ENCODE measurements around the gene SLC12A5. TPM values are rescaled to one million over a fixed set of nuclear protein-coding genes. Genes with fewer than 3 reads are reported as not detected.

The SLC12A5 gene
- total RNA-seq, 4 donors from 2014 or later: not detected

DNA sequence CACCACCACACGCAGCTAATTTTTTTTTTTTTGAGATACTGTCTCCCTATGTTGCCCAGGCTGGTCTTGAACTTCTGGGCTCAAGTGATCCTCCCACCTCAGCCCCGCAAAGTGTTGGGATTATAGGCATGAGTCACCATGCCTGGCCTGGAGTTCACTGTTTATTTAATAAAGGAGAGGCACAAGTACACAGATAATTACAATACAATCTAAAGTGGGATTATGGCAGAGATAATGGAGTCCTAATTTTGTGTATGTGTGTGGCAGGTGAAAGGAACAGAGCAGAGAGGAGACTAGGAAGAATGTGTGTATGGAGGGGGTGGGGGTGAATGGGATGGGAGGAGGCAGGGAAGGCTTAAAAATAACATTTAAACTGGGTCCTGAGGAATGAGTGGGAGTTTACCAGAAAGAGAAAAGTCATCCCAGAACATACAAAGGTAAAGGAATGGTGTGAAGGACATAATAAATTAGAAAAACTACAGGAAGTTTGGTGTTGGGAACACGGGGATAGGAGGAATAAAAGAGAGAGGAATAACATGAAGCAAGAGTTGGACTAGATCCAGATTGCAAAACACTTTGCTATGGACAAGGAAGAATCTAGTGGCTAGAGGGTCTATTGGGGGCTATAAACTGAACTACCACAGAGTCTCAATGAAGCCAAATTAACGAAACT is 56.3 kb downstream of the SLC12A5 start:
- no peak for TF ChIP-seq POLR2A (IDR thresholded peaks at IDR 0.05)
- peak; percentile 51 for TF ChIP-seq POLR2AphosphoS5 (IDR thresholded peaks at IDR 0.05)
- TF ChIP-seq EP300 (IDR thresholded peaks at IDR 0.05): no peak
- TF ChIP-seq, protein P1, sequence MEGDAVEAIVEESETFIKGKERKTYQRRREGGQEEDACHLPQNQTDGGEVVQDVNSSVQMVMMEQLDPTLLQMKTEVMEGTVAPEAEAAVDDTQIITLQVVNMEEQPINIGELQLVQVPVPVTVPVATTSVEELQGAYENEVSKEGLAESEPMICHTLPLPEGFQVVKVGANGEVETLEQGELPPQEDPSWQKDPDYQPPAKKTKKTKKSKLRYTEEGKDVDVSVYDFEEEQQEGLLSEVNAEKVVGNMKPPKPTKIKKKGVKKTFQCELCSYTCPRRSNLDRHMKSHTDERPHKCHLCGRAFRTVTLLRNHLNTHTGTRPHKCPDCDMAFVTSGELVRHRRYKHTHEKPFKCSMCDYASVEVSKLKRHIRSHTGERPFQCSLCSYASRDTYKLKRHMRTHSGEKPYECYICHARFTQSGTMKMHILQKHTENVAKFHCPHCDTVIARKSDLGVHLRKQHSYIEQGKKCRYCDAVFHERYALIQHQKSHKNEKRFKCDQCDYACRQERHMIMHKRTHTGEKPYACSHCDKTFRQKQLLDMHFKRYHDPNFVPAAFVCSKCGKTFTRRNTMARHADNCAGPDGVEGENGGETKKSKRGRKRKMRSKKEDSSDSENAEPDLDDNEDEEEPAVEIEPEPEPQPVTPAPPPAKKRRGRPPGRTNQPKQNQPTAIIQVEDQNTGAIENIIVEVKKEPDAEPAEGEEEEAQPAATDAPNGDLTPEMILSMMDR (IDR thresholded peaks at IDR 0.05): no peak
- no peaks in the 10 kb centered on the region for H3K36me3 ChIP-seq
- H3K27ac ChIP-seq: peak overlapping the region in 2 of 4 donors; percentile 15 to 52
- H3K4me3 ChIP-seq: no peak overlapping the region
- ATAC-seq: no peak
- no peaks in the 10 kb centered on the region for H3K27me3 ChIP-seq
- no peaks in the 10 kb centered on the region for H3K9me3 ChIP-seq
- H3K4me1 ChIP-seq: peaks cover 18 to 87% (median 48%) of the 10 kb centered on the region in 3 donors
- 40 to 44% methylated on average over 2 to 3 of the region's 4 CpGs for WGBS, 2 donors (ENCODE audit: low coverage in 1 of 2)

DNA sequence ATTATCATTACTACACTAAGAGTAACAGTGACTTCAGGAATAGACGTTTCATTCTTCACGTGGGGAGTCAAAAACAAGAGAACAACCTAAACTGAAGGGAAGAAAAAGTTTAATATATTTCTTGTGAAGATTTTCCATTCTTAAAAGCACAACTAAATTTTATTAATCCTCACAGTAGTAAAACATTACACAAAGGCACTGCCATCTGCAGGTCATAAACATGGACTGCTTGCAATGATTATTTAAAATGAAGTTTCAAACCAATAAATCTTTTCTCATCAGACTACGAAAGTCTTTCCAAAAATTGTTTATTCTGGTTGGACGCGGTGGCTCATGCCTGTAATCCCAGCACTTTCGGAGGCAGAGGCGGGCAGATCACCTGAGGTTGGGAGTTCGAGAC is 58.1 kb downstream of the SLC12A5 start:
- H3K27ac ChIP-seq: peak overlapping the region; percentile 14 to 99 (median 77)
- no peak for TF ChIP-seq POLR2AphosphoS5 (IDR thresholded peaks at IDR 0.05)
- TF ChIP-seq, protein P1 (IDR thresholded peaks at IDR 0.05): peak; percentile 14 to 44 (median 43)
- H3K4me1 ChIP-seq: peaks cover 18 to 75% (median 51%) of the 10 kb centered on the region in 3 donors
- H3K9me3 ChIP-seq: no peaks in the 10 kb centered on the region
- no peak overlapping the region for H3K4me3 ChIP-seq
- ATAC-seq: no peak
- no peaks in the 10 kb centered on the region for H3K27me3 ChIP-seq
- H3K36me3 ChIP-seq: no peaks in the 10 kb centered on the region
- 18 to 34% methylated on average over 5 to 8 of the region's 8 CpGs for WGBS, 2 donors (ENCODE audit: low coverage in 1 of 2)

DNA sequence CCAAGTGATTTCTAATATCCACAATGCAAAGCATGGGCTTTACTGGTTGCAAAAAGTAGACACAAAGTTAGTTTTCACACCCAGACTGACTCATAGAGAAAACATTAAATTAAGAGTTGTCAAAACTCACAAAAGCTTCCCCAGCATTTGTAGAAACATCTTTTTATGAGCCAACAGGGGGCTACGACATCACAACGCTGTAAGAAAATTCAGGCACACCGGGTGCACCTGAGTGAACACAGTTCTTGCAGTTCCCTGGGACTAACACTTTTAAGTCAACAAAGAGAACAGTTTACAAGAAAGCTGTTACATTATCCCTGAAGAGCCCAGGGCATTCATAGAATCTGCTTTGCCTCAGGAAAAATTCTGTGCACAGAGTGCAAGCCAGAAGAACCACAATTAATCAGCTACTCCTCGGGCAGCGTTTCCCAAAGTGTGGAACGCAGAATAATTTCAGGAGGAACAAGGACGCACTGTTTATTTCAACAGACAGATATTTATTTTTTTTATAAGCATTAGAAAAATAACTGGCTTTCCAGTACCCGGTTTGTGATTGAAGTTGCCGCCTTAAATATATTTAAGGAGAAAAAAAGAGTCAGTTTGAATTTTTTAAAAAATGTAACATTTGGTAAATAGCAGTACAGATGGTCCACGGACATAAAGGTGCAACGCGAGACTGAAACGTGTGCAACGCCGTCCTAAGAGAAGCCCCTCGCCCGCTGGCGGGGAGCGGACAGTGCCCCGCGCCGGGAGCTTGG is 59.6 kb downstream of the SLC12A5 start:
- WGBS, 2 donors (ENCODE audit: low coverage in 1 of 2): 2 to 9% methylated on average over 15 to 16 of the region's 22 CpGs
- Histone ChIP-seq H3K27ac (peak overlapping the region; percentile 85 to 99 (median 98)), H3K27me3 (no peaks in the 10 kb centered on the region), H3K4me3 (peak overlapping the region; percentile 46 to 70), H3K36me3 (no peaks in the 10 kb centered on the region), H3K4me1 (peaks cover 11 to 61% (median 43%) of the 10 kb centered on the region in 3 donors), H3K9me3 (no peaks in the 10 kb centered on the region)
- TF ChIP-seq POLR2AphosphoS5 (IDR thresholded peaks at IDR 0.05): peak; percentile 27
- TF ChIP-seq, protein P1 (IDR thresholded peaks at IDR 0.05): no peak
- TF ChIP-seq POLR2A (IDR thresholded peaks at IDR 0.05): no peak
- no peak for TF ChIP-seq EP300 (IDR thresholded peaks at IDR 0.05)
- no peak for ATAC-seq

DNA sequence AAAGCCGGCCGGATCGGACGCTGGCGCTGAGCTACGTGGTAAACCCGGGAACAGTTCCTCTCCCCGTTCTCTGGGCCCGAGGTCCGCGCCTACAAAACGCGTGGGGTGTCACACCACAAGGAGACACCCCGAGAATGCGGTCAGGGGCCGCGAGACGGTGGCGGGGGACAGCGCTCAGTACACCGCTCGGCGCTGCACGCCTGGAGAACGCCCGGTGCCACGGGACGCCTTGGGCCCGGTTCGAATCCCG is 60.1 kb downstream of the SLC12A5 start:
- H3K4me1 ChIP-seq: peaks cover 11 to 56% (median 38%) of the 10 kb centered on the region in 3 donors
- TF ChIP-seq EP300 (IDR thresholded peaks at IDR 0.05) (no peak), POLR2A (IDR thresholded peaks at IDR 0.05) (no peak), POLR2AphosphoS5 (IDR thresholded peaks at IDR 0.05) (no peak)
- TF ChIP-seq, protein P1 (IDR thresholded peaks at IDR 0.05): no peak
- H3K36me3 ChIP-seq: no peaks in the 10 kb centered on the region
- H3K9me3 ChIP-seq: no peaks in the 10 kb centered on the region
- H3K27me3 ChIP-seq: no peaks in the 10 kb centered on the region
- peak overlapping the region; percentile 85 to 99 (median 98) for H3K27ac ChIP-seq
- peak overlapping the region; percentile 46 to 70 for H3K4me3 ChIP-seq
- ATAC-seq: peak; percentile 52
- no CpG with 5 or more reads among the region's 31 CpGs for WGBS, 2 donors (ENCODE audit: low coverage in 1 of 2)

Data from gastroesophageal sphincter (tissue), 4 donors.